HG02642 (cell line): ENCODE results near the gene MTNR1B.
A peak's percentile ranks its signal among the peaks of the same experiment; 100 is the strongest.

Source experiments
- ATAC-seq: cut with Tn5 transposase; IDR thresholded peaks from one replicate; pipeline ENCODE4 v1.9.1; 2021; ENCODE audit warnings: mild to moderate bottlenecking; ENCODE audit not compliant: unreplicated experiment, poor library complexity

The MTNR1B gene

GRCh38 chr11:92969634-92970347 is at the start of gene MTNR1B:
Gene MTNR1B, plus strand, starts transcription at chr11:92969651. Its CDS starts 75 bp downstream, at chr11:92969726.
- ATAC-seq, result no peak

- no peak for ATAC-seq
Measured at GRCh38 chr11:92920331-92920730, 49.1 kb upstream of the MTNR1B start.

DNA sequence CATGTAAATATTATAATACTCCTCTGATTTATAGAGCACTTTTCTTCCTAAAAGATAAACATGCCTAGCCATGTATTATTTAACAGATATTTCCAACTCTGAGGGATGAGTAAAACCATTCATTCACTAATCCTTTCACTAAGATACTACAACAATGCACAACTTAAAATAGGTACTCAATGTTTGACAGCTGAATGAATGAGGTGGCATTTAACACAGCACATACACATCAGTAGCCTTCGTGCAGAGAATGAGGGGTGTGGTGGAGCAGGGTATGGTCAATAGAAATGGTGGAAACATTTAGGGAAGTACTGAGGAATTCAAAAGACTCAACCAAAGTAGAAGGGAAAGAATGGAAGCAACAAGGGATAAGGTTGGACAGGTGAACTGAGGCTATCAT is 46.7 kb upstream of the MTNR1B start:
- no peak for ATAC-seq

- no peak for ATAC-seq
Measured at GRCh38 chr11:92929246-92929645, 40.2 kb upstream of the MTNR1B start.

- ATAC-seq, result no peak
Measured at GRCh38 chr11:92929653-92930052, 39.8 kb upstream of the MTNR1B start.

GRCh38 chr11:92931746-92932422 is 37.6 kb upstream of the MTNR1B start:
- ATAC-seq, result no peak

- no peak for ATAC-seq
Measured at GRCh38 chr11:92939305-92939704, 30.1 kb upstream of the MTNR1B start.

- peak; percentile 81 for ATAC-seq
Measured at GRCh38 chr11:92941676-92942571, 27.5 kb upstream of the MTNR1B start.

DNA sequence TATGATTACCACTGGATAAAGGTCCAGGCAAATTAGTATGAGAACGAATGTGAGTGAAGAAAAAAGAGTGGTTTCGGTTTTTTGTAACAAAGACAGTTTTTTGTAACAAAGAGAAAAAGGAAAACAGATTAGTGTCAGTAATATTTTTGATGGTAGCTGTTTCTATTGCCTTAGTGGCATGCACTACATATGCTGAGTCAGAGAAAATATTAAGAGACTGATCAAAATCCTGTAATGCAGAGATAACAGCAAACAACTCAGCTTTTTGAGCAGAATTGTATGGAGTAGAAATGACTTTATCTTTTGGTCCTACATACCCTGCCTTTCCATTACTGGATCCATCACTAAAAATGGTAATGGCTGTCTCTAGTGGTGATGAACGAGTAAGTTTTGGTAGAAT is 22.7 kb upstream of the MTNR1B start:
- no peak for ATAC-seq

- no peak for ATAC-seq
Measured at GRCh38 chr11:92948116-92948515, 21.3 kb upstream of the MTNR1B start.

DNA sequence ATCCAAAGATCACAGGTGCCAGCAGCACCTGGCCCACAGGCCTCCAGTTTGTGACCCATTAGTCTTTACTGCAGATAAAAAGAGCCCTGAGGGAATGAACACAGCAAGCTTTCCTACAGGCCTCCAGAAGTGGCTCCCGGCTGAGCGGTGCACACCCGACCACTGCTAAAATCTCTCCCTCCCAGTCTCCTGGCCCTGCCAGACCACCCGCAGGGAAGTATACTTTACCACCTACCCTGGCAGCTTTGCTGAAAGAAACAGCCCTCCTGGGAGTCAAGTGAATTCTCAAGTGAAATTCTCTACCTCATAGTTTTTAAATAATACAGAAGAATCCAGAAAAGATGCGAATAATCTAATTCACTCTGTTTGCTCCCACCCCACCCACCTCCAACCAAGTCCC is 15.4 kb upstream of the MTNR1B start:
- no peak for ATAC-seq

GRCh38 chr11:92955860-92956259 is 13.6 kb upstream of the MTNR1B start:
- no peak for ATAC-seq

DNA sequence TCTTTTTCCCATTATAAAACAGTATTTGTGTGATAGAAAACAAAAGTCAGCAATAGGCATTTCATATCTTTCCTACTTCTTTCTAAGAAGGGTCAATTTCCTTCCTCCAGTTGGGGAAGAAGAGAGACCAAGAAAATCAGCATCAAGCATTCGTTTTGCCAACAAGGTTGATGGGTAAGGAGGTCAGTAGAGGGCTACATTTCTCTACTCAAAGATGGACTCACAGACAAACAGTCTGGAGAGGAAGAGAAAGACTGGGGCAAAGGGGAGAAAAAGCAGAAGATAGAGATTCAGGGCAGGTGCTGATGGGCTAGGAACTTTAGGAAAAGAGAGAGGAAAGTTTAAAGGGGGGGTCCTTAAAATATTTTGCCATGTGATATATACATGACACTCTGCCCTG is 8.6 kb upstream of the MTNR1B start:
- no peak for ATAC-seq

GRCh38 chr11:92962446-92962845 is 7.0 kb upstream of the MTNR1B start:
- ATAC-seq, result no peak

GRCh38 chr11:92964471-92964870 is 5.0 kb upstream of the MTNR1B start:
- ATAC-seq, result no peak

GRCh38 chr11:92965196-92965595 is 4.3 kb upstream of the MTNR1B start:
- no peak for ATAC-seq

DNA sequence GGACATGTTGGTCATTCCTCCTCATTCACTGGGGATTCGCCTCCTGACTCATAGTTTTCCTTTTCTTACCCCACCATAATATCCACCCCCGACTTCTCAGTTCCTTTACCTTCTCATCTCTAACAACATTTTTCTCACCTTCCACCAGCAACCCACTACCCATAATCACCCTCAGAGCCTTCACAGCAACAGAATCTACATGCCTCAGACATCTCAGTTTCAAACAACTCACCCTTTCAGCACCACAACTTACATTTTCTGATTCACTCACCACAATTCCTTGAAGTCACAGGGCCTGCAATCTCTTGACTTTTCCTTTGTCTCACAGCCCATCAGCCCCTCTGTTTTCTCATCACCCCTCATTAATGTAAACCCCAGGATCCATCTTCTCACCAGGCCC is 2.3 kb upstream of the MTNR1B start:
- no peak for ATAC-seq

DNA sequence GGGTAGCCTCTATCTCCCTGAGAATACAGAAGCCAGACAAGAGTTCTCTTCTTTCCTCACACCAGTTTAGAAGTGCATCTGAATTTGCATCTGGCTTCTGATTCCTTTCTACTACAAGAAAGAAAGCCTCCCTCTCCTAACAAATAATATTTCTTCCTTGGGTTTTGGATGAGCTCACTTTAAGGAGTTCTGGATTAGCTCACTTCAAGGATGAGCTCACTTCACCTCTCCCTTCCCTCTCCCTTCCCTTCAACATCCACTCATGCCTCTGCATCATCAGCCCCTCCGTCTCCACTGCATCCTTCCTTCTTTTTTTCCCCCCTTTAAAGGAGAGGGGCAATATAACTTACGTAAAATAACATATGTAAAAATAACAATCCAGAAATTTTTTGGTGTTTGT is 1.6 kb upstream of the MTNR1B start:
- ATAC-seq, result no peak

GRCh38 chr11:92969293-92969633 is 188 bp upstream of the MTNR1B start:
- ATAC-seq, result no peak

- no peak for ATAC-seq
Measured at GRCh38 chr11:92972248-92972647, 2.8 kb downstream of the MTNR1B start.

DNA sequence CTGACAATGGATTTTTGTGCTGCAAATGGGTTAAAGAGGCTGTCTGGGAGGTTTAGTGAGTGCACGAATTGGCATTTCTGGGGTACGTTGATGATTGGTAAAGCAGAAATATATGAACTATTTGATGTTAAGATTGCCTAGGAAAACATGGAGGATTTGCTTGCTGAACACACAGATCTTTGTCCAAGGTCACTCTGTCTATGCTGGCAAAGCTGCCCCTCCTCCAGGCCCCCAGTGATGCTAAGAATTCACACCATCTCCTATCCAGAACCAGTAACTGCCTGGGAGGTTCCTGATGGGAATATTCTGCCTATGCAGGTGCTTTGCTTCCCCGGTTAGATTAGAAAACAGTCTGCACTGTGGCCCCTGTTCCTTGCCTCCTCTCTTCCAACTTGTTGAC is 5.8 kb downstream of the MTNR1B start:
- ATAC-seq, result no peak
